Measurements from ENCODE around the gene PEAK1. TPM values are rescaled to one million over a fixed set of nuclear protein-coding genes. Genes with fewer than 3 reads are reported as not detected.

Gene PEAK1
- total RNA-seq, 1 experiment from 2014 or later = 6.4 TPM

DNA sequence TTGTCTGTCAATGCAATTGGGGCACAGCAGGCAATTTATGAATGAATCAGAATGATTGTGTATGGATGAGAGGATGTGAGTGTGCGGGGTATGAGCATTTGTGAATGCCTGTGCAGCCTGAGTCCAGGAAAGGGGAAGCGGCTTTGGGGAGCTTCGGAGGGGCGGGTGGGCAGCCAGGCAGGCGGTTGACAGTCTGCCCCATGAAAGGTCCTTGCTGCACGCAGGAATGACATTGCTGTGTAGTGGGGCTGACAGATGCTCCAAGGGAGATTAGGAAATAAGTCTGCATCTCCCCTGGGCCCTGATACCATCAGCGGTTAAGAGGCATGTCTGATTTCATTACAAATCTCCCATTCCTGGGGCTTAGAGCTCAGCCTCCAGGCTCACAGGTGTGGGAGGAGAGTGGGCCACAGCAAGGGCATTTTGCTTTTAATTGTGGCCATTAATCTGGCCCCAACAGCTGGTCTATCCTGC, 322.6 kb downstream of the PEAK1 start:
- in situ Hi-C loops (cut with HindIII; ENCODE audit: low pct_unique_long_range_greater_than_20kb, low sequenced_read_pairs) = no loop called here

DNA sequence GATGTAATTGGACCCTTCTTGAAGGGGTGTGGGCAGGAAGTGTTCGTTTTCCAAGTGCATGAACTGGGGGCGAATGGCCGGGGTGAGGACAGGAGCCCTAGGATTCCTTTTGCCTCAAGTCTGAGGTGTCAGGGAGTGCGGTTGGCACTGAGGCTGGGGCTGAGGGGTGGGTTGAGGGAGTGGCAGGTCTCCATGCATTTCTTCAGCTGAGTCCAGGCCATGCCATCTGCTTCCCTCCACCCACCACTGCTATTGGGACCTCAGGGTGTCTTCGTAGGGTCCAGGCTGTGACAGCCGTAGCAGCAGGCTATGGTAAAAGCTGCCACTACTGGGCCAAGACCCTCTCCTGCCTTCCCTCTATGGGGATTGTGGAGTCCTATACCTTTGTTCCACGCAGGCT, 323.4 kb downstream of the PEAK1 start:
- no peak for DNase-seq (ENCODE audit: low read depth)
- in situ Hi-C loops (cut with HindIII; ENCODE audit: low pct_unique_long_range_greater_than_20kb, low sequenced_read_pairs) = no loop called here

More for the DNA sequence above, 322.6 kb downstream of the PEAK1 start:
- DNase-seq (ENCODE audit: low read depth) = no peak

DNA sequence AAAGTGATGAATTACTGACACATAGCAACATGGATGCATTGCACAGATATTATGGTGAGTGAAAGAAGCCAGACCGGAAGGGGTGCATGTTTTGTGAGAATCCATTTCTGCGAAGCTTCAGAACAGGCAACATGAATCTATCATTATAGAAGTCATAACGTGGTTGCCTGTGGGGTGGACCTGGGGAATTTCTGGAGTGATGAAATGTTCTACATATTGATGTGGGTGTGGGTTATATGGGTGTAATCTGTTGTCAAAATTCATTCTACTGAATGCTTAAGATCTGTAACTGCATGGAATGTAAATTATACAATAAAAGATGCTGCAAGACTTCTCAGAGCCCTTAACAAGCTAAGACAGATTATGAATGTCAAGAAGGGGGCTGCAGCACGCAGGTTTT, 323.8 kb downstream of the PEAK1 start:
- no peak for DNase-seq (ENCODE audit: low read depth)
- in situ Hi-C loops (cut with HindIII; ENCODE audit: low pct_unique_long_range_greater_than_20kb, low sequenced_read_pairs) = no loop called here

DNA sequence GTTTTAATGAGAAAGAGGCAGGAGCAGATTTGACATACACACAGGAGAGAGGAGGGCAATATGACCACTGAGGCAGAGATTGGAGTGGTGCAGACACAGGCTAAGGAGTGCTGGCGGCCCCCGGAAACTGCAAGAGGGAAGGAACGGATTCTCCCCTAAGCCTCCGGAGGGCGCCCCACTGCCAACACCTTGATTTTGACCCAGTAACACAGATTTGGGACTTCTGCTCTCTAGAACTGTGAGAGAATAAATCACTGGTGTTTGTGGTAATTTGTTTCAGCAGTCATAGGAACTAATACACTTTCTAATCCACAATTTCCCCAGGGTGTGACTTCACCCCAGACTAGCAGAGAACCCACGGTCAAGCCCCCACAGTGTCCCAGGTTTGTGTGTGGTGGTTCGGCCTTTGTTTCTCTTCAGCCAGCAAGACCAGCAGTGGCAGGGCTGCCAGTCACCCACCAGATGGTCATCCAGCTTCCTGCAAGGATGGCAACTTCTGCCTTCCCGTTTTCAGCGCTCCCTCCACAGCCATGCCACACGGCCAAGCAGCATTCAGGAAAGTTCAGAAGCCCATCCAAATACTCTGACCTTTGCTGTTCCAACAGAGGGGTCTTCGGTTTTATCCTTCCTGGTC, 325.4 kb downstream of the PEAK1 start:
- no peak for DNase-seq (ENCODE audit: low read depth)
- in situ Hi-C loops (cut with HindIII; ENCODE audit: low pct_unique_long_range_greater_than_20kb, low sequenced_read_pairs) = no loop called here

DNA sequence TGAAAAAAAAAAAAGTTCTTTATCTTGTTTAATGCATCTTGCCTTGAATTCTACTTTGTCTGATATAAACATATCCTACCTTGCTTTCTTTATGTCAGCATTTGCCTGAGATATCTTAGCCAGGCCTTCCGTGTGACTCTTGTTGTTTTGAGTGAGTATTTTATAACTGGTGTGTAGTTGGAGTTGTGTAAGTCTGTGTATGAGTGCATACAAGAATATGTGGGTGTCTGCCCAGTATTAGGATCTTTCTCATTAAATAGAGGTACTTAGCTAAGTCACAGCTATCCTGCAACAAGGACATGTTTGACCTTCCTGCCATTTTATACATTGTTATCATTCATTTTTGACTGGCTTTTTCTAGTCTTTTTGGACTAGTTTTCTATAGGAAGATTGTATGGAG, 326.5 kb downstream of the PEAK1 start:
- in situ Hi-C loops (cut with HindIII; ENCODE audit: low pct_unique_long_range_greater_than_20kb, low sequenced_read_pairs) = no loop called here
- no peak for DNase-seq (ENCODE audit: low read depth)

DNA sequence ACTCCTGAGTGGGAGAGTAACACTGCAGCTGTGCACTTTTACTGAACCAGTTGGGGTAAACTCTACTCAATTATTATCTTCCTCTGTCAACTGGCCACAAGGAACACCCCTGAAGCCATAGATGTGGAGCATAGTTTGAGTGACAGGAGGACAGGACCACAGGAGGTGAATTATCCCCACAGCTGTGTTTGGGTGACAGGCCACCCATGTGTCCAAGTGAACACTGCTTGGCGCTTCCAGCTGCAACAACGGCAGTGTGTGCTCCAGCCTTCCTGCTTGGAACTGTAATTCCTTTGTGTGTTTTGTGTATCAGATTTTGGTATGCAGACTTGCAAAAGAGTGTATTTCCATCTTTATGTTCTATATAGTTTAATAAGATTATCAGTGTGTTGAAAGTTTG, 328.8 kb downstream of the PEAK1 start:
- in situ Hi-C loops (cut with HindIII; ENCODE audit: low pct_unique_long_range_greater_than_20kb, low sequenced_read_pairs) = no loop called here
- no peak for DNase-seq (ENCODE audit: low read depth)

DNA sequence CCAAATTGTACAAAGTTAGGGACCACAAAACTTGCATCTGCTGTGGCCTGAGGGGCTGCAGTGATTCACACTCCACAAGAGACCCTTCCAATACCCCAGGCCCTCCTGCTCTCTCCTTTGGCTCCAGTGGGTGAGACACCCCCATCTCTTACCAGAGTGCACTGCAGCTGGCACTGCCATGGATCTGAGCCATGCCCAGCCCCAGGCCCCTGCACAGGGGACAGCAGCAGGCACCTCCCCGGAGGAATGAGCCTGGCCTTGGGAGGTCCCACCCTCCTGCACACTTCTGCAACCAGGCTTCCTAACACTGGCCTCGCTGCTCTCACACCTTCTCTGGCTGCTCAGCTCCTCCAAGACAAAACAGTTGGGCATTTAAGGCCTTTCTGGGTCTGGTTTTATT, 332.7 kb downstream of the PEAK1 start:
- in situ Hi-C loops (cut with HindIII; ENCODE audit: low pct_unique_long_range_greater_than_20kb, low sequenced_read_pairs) = no loop called here

DNA sequence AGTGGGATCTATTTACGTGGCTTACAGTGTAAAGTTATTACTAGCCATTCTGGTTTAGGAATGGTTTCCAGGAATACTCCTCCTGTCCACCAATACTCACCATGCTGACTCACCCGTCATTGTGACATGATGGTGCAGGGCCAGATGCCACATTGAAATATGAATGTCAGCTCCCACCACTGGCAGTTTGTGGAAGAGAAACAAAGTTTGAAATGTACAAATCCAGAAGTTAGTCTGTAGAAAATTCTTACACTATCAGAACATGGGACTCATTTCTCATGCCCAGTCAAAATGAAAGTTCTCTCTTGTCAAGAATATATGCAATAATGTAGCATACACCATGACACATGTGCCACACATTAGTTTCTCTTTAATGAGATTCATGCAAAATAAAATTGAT, 334.6 kb downstream of the PEAK1 start:
- DNase-seq (ENCODE audit: low read depth) = no peak
- in situ Hi-C loops (cut with HindIII; ENCODE audit: low pct_unique_long_range_greater_than_20kb, low sequenced_read_pairs) = no loop called here

More for the DNA sequence above, 332.7 kb downstream of the PEAK1 start:
- DNase-seq (ENCODE audit: low read depth) = no peak

DNA sequence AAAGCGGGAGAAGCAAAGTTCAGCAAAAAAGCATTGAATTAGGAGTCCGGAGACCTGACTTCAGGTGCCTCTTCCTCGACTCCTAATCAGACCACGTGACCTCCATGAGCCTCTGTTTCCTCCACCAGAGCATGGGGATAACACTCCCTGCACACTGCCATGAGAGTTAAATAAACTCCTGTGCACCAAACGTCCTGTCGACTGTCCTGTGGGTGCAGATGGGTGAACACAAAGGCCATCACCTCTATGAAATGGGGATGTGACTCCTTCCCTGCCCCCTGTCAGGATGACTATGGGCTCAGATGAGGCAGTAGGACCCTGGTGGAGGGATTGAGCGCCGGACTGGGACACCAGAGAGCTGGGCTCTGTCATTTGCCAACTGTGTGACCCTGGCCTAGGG, 335.5 kb downstream of the PEAK1 start:
- in situ Hi-C loops (cut with HindIII; ENCODE audit: low pct_unique_long_range_greater_than_20kb, low sequenced_read_pairs) = no loop called here
- DNase-seq (ENCODE audit: low read depth) = no peak

DNA sequence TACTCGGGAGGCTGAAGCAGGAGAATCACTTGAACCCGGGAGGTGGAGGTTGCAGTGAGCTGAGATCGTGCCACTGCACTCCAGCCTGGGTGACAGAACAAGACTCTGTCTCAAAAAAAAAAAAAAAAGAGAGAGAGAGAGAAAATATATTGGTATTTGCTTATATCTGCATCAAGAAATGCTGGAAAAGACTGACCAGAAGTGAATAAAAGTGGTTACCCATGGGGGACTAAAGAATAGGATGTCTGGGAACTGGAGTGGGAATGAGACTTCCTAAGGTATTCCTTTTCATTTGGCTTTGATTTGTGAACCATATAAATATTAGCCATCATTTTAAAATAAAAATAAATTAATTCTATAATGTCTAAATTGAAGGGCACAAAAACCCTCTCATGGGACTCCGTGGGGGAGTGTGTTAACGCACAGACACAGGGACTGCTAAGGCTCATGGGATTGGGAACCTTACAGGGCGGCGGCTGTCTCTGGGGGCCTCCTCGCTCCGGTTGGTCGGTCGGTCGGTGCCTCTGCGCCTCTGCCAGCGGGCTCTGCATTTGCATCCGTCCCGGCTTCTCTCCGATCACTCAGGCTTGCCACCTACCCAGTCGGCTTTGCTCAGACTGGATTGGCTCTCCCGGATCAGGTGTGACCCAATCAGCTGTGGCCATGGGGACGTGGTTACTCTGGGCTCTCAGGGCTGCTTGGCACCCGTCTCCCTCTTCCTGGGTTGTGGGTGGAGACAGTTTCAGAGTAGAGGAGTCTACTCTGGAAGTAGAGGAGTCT, 336.3 kb downstream of the PEAK1 start:
- peak; percentile 95 for DNase-seq (ENCODE audit: low read depth)
- in situ Hi-C loops (cut with HindIII; ENCODE audit: low pct_unique_long_range_greater_than_20kb, low sequenced_read_pairs) = no loop called here

DNA sequence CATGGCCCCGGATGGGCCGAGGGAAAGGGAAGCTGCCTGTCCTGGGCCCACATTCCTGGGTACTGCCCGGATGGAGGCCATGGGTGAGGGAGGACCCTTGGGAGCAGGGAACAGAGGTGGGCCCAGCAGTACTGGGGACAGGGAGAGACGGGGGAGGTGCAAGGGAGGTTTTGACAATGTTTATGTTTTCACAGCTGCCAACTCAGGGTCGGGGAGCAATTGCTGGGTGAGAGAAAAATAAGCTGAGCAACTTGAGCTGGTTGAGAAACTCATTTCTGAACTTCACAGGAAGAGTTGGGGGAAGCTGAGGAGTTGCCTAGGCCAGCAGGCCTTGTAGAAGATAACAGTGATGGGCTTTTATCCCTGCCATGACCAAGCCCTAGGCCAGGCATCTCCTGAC, 337.9 kb downstream of the PEAK1 start:
- in situ Hi-C loops (cut with HindIII; ENCODE audit: low pct_unique_long_range_greater_than_20kb, low sequenced_read_pairs) = no loop called here
- no peak for DNase-seq (ENCODE audit: low read depth)

DNA sequence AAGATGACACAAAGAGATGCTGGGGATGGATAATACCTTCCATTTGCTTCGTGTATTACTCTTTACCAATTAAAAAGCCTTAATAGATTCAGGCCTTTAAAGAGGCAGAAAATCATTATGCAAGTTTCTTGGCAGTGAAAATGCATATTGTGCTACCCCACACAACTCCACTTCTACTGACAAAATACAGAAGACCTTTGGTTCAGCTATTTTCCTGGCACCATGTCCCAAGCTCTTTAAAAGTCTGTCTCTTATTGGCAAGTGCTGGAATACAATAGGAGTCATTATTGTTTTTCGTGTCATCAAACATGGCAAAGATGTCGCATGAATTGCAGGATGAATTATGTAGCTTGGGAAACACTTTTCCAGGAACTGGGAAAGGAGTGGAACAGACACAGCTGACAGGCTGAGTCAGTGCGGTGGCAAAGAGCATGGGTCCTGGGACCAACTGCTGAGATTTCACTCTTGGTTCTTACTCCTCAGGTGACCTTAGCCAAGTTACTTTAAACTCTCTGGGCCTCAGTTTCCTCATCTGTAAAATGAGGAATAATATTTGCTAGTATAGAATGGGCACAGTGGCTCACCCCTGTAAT, 343.5 kb downstream of the PEAK1 start:
- DNase-seq (ENCODE audit: low read depth) = no peak
- in situ Hi-C loops (cut with HindIII; ENCODE audit: low pct_unique_long_range_greater_than_20kb, low sequenced_read_pairs) = no loop called here

DNA sequence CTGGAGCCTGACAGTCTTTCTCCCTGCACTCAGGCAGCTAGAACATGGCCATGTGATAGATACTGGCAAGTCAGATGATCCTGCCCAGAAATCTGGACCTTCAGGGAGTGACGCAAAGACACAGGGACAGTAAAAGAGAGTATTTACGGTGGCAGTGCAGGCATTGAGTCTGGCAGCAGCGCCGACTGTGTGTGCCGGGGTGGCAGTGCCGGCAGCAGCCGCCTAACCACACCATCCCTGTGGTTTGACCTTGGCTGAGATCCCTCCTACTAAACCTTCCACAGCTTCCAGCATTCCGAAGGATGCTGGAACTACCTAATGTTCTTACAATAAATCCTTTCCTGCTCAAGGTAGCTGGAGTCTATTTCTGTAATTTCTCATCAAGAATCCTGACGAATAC, 344.4 kb downstream of the PEAK1 start:
- in situ Hi-C loops (cut with HindIII; ENCODE audit: low pct_unique_long_range_greater_than_20kb, low sequenced_read_pairs) = no loop called here
- DNase-seq (ENCODE audit: low read depth) = no peak

DNA sequence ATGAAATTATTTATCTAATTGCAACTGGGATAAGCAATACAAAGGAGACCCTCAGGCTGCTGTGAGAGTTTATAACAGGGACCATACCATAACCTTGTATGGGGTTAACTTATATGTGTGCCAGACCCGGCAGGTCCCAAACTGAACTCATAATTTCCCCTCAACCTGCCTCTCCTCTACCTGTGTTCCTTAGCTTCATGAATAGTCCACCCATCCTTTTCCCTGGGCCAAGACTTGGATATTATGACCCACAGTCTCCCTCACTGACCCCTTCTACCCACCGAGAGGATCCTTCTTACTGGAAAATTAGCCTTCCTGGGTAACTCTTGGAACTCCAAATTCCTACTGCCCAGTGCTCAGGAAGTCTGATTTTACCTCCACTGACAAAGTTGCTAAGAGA, 345.6 kb downstream of the PEAK1 start:
- DNase-seq (ENCODE audit: low read depth) = no peak
- in situ Hi-C loops (cut with HindIII; ENCODE audit: low pct_unique_long_range_greater_than_20kb, low sequenced_read_pairs) = loop anchor here (25.0 kb wide), 1 partner anchor 463 kb away; no protein-coding TSS in a partner anchor

DNA sequence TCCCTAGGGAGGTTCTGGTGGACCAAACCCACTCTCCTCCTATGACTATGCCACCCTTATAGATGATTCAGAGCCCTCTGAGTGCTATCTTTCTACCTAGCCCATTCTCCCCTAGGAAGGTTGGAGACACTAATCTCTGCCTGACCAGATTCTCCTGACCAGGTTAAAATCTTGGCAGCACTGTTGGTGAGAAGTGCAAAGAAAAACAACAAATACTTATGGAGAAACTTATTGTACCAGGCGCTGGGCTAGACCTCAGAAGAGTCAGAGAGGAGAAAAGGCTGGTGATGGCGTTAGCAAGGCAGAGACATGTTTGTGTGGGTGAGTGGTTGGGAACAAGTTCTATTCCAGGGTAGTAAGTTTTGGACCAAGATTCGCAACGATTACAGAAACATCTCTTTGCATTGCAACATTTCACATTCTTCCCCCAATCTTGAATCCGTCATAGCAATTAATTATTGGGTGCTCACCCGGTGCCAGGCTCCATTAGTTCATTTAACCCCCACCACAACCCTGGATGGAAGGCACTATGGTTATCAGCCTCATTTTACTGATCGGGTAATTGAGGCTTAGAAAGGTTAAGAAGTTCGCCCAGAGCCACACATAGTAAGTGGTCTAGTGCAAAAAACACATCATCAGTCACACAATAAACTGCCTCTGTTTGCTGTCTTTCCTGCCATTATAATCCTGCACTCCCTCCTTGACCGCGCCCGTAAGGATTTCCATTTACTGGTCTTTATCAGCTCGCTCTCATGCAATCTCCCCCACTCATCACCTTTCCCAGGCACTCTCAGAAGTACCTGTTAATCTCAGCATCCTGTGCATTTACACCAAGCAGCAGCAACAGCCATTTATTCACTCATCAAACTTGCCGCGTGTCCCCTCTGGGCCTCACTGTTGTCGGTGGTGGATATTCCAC, 348.3 kb downstream of the PEAK1 start:
- in situ Hi-C loops (cut with HindIII; ENCODE audit: low pct_unique_long_range_greater_than_20kb, low sequenced_read_pairs) = loop anchor here (25.0 kb wide), 1 partner anchor 466 kb away; no protein-coding TSS in a partner anchor
- DNase-seq (ENCODE audit: low read depth) = no peak

DNA sequence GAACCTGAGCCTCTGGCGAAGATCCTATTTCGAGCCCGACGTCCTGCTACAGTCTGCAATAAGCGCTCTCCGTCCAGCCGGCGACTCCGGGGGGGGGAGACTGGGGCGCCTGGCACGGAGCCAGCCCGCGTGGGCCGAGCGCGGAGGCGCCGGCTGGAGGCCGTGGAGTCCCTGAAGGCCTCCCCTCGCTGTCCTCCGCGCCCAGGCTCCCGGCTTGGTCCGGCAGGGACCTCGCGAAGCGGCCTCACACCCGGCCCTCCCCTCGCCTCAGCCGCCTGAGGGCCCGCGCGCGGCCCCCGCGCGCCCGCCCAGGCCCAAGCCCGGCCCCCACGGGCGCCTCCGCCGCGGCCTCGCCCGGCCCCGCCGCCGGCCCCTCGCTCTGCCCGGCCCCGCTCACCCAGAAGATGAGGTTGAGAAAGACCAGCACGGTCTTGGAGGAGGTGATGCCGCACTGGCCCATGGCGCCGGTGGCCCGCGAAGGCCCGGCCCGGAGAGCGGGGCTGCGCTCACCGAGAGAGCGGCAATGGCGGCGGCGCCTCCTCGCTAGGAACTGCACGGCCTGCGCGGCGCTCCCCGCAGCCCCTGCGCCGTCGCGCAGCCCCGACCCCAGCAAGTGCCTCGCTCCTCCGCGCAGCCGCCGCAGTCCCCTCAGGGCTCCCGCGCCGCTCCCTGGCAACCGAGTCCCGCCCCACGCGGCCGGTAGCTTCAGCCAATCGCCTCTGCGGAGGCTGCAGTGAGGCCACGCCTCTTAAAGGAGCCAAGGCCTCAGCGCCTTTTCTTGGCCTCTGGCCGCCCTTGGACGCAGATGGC, 349.2 kb downstream of the PEAK1 start, which contains the start of gene TSPAN3:
Gene TSPAN3 (minus strand): TSS at position 615 of the 810 bp plus-strand sequence. CDS start 155 bp downstream, at position 460.
- DNase-seq (ENCODE audit: low read depth) = peak; percentile 84
- in situ Hi-C loops (cut with HindIII; ENCODE audit: low pct_unique_long_range_greater_than_20kb, low sequenced_read_pairs) = loop anchor here (25.0 kb wide), 1 partner anchor 467 kb away; no protein-coding TSS in a partner anchor

DNA sequence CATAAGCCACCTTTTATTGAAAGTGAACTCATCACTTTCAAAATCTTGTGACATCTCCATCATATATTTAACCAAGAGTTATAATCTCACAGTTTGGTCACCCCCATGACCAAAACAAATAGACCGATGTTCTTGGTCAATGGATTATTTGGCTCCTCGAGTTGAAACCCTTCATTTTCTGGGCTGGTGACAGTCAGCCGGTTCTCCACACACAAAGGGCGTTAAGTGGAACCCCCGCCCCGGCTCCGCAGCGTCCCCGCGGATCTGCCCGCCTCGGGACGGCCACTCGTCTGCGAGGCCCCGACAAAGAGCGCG, 349.8 kb downstream of the PEAK1 start:
- DNase-seq (ENCODE audit: low read depth) = no peak
- in situ Hi-C loops (cut with HindIII; ENCODE audit: low pct_unique_long_range_greater_than_20kb, low sequenced_read_pairs) = loop anchor here (25.0 kb wide), 1 partner anchor 467 kb away; no protein-coding TSS in a partner anchor
